Dermis microvascular lymphatic vessel endothelial cell (primary cell): ENCODE measurements around the gene ULBP2. TPM values are rescaled to one million over a fixed set of nuclear protein-coding genes. Genes with fewer than 3 reads are reported as not detected.
"Not testable (repeated sequence)": the region's sequence is repeated elsewhere in the genome, so short reads cannot be mapped to it uniquely, and the experiment has no call there.

Experiments
- DNase-seq, 2 donors: peaks; one replicate each; pipeline versions ENCODE4 v3.0.0 to v3.0.0-alpha.2; 2010; ENCODE audit warnings: low read depth in 2 of 2
- total RNA-seq: library from RNA; depleted of rRNA; stranded (reverse); fragments of >200 nt; gene quantifications from 2 replicates; pipeline ENCODE4 v1.2.1, GENCODE V29; 2014

ULBP2 gene
- total RNA-seq, 1 donor from 2014 or later, result 1.4 TPM

DNA sequence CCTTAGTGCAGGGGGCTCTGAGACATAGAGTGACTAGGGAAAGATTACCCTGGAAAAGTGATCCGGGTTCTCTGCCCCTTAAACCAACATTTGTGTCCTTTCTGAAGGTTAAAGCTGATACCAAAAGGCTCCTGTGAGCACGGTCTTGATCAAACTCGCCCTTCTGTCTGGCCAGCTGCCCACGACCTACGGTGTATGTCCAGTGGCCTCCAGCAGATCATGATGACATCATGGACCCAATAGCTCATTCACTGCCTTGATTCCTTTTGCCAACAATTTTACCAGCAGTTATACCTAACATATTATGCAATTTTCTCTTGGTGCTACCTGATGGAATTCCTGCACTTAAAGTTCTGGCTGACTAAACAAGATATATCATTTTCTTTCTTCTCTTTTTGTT is 6.8 kb downstream of the ULBP2 start:
- DNase-seq, result no peak

DNA sequence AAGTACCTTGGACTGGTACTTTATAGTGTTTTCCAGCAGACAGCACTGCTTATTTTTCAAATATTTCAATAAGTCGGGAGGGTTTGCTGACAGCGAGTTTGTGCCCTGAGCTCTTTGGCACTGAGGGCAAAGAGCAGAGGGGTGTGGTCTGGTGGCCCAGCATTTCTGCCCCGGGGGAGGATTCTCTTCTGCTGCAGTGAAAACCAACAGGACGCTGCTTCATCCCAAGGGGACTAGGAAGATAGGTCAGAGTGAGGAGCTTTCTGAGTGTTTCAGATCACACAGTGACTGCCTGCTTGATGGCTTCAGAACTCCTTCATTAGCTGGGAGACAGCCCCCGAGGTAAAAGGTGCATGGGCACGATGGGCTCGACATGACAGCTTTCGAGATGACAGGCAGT is 8.6 kb downstream of the ULBP2 start:
- DNase-seq, result no peak

DNA sequence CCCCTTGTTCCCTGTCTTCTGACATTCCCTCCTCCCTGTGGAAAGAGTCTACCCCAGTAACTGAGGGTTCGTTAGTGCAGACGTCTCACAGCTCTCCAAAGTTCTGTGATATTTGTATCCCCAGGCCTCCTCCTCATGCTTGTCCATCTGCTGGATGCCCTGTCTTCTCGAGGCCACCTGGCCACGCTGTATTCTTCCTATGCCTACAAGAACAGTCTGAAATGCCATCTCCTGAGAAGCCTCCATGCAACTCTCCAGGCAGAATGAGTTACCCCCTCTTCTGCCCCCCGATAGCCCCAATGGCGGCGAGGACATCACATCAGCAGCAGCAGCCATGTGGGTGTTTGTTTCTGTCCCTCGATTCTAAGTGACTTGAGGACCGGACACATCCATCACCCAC is 9.3 kb downstream of the ULBP2 start:
- no peak for DNase-seq

DNA sequence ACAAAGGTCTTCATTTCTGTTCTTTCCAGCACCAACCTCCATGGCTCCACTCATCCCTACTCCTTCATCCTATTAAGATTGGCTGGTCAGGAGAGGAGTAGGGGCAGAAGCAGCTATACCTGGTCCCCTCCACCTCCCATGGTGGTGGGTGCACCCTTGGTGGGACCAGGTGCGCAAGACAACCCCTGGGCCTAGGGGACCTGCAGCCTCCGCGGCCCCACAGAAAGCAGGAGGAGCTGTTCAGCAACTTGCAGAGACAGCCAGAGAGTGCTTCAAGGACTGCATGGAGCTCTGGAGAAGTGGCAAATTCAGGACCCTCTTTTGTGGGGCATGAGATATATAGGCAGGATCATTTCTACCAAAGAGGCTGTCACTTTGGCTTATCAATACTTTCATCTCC is 9.8 kb downstream of the ULBP2 start:
- no peak for DNase-seq

DNA sequence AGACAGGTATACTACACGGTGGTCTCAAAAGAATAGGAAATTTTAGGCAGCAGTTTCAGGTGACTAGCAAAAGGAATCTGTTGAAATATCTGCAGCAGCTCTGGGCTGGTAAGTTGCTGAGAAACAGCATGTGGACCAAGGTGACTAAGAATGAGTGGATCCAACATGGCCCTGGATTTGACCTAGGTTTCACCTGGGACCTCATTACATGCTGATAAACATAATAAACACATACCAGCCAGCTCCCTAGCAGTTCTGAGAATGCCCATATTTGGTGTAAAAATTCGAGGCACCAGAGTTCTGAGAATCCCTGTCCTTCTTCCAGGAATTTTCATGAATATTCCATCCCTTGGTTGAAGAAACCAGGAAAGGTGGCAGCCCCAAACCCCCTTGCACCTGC is 11.6 kb downstream of the ULBP2 start:
- DNase-seq, result not testable (repeated sequence)

DNA sequence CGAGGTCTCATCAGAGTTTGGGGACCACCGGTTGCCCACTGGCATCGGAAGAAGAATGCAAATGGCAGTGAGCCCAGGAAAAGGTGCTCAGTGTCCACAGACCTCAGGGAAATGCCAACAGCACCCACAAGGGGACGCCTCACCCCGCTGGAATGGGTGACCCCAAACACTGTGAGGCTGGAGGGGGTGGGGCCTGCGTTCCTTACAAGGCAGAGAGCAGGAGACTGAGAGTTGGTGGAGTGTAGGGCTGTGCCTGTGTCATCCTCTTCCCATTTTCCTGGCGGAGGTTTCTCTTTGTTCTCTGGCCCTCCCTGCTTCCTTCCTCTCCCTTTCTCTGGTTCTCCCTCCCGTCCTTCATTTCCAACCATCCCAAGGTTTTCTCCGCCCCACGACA is 12.1 kb downstream of the ULBP2 start:
- not testable (repeated sequence) for DNase-seq

- not testable (repeated sequence) for DNase-seq
These were observed 12.6 kb downstream of the ULBP2 start for GRCh38 chr6:149954328-149954983.

GRCh38 chr6:149954984-149955653 is 13.3 kb downstream of the ULBP2 start:
- not testable (repeated sequence) for DNase-seq

- DNase-seq, result not testable (repeated sequence)
These were observed 14.0 kb downstream of the ULBP2 start for GRCh38 chr6:149955654-149956317.

GRCh38 chr6:149958124-149958523 is 16.3 kb downstream of the ULBP2 start:
- peak in 1 of 2 donors; percentile 66 for DNase-seq

GRCh38 chr6:149959806-149960205 is 18.0 kb downstream of the ULBP2 start:
- not testable (repeated sequence) for DNase-seq

DNA sequence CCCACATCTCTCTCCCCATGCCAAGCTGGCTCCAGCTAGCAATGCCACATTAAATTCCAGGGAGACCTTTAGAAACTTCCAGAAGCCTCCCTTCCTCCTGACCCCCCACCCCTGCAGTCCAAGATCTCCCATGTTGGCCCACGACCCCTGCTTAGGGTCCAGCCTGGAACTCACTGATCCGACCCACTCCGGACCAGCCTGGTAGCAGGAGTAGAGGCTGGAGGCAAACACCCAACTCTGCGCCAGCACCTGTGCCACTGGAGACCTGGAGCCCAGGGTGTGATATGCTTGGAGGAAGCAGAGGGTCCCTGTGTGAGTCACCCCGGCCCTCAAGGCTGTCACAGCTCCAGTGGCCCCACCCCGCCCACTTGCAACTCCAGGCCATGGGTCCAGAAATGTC is 18.7 kb downstream of the ULBP2 start:
- DNase-seq, result no peak

DNA sequence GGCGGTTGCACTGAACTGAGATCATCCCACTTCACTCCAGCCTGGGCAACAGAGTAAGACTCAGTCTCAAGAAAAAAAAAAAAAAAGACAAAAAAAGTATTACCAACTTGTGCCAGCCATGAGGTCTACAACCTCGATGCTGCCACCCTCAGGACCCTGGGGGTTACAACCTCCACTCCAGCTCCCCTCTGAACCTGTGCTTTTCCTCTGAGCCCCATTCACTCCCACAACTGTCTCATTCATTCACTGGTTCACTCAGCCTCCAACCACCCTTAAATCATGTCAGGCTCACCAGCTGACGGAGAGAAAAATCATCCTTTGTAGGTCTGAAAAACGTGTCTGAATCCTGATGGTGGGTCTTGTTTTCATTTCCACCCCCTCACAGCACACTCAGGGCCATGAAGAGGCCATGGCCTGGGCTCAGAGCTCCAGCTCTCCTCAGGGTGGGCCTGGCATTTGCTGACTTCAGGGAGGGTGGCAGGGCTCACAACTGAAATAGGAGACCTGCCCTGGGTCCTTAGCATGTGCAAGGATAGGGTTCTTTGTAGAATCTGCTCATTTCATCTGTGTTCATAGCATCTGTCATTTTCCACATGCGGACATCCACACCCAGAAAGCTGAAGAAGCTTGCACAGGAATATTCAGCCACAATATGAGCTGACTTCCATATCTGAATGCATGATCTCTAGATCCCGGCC is 20.1 kb downstream of the ULBP2 start:
- peak in 1 of 2 donors; percentile 32 for DNase-seq

GRCh38 chr6:149962461-149963211 is 20.8 kb downstream of the ULBP2 start:
- DNase-seq, result no peak

DNA sequence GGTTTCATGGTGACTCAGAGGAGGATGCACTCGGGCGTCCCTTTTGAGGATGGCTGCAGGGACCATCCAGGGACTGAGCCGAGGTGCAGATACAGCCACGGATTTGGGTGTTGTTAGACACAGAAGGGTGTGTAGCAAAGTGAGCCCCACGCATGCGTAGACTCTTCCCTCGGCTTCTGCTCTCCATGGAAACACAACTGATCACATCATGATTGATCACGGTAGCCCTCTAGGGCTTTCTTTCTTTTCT is 21.3 kb downstream of the ULBP2 start:
- peak in 1 of 2 donors; percentile 13 for DNase-seq

DNA sequence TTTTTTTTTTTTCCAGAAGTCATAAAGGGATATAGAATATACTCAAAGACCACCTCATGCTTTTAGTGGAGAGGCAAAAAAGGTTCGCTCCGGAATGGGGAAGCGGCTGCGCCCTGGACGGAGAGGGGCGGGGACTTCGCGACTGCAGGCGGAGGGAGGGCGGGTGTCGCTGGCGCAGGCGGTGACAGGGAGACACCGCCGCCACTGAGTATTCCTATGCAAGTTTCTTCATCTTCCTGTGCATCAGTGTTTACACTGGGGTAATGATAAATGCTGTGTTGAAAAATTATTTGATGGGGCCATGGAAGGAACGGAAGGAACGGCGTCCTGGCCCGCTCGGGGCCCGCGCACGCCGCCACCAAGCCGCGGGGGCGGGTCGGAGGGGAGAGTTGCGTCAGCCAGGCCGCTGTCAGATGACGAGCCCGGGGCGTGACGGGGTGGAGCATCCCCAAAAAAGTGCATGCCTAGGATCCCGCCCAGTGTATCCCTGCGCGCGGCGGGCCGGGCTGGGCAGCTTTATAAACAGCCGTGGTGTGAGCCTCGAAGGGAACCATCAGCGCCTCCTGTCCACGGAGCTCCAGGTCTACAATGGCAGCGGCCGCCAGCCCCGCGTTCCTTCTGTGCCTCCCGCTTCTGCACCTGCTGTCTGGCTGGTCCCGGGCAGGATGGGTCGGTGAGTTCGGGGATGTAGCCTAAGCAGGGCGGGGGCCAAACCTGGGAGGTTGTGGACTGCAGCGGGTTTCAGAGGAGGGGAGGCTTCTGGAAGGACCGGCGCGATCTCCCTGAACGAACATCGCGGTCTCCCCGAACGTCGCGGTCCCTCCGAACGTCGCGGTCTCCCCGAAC is 21.9 kb downstream of the ULBP2 start, which contains the start of gene ULBP1:
Gene ULBP1 (plus strand): TSS at position 482 of the 846 bp plus-strand sequence. CDS start 107 bp downstream, at position 589.
- peak in 1 of 2 donors; percentile 62 for DNase-seq

DNA sequence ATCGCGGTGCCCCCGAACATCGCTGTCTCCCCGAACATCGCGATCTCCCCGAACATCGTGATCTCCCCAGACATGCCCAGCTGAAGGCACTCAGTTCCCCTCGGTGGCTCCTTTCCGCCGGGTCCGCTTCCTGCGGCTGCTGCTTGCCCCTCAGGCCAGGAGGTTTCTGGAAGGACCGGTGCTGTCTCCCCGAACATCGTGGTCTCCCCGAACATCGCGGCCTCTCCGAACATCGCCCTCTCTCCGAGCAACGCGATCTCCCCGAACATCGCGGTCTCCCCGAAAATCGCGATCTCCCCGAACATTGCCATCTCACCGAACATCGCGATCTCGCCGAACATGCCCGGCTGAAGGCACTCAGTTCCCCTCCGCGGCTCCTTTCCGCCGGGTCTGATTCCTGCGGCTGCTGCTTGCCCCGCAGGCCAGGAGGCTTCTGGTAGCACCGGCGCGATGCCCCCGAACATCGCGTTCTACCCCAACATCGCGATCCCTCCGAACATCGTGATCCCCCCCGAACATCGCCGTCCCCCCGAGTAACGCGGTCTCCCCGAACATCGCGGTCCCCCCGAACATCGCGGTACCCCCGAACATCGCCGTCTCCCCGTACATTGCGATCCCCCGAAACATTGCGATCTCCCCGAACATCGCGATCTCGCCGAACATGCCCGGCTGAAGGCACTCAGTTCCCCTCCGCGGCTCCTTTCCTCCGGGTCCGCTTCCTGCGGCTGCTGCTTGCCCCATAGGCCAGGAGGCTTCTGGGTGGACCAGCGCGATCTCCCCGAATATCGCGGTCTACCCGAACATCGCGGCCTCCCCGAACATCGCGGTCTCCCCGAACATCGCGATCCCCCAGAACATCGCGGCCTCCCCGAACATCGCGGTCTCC is 22.7 kb downstream of the ULBP2 start:
- DNase-seq, result no peak

DNA sequence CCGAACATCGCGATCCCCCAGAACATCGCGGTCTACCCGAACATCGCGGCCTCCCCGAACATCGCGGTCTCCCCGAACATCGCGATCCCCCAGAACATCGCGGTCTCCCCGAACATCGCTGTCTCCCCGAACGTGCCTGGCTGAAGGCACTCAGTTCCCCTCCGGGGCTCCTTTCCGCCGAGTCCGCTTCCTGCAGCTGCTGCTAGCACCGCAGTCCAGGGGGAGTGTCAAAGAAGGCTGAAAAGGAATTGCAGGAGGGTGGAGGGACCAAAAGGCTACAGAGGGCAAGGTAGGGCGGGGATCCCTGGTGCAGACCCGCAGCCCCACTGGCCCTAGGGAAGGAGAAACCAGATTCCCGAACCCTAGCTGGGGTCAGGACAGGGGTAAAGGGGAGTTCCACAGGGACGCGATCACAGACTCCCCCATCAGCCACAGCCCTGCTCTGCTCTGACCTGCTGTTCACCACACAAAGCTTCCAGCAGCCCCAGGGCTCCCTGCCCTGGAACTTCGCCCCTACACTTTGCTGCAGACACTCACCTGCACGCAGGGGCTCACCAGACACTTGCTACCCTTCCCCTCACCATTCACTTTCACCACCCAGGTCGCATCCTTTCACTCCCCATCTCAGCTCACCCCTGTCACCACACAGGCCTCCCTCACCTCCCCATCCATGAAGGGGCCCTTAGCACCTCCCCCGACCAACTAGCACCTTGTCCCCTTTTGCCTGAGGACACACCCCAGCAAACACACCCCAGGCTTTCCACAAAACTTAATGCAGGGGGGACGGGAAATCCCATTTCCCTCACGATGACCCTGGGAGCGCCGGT is 23.6 kb downstream of the ULBP2 start:
- DNase-seq, result no peak

DNA sequence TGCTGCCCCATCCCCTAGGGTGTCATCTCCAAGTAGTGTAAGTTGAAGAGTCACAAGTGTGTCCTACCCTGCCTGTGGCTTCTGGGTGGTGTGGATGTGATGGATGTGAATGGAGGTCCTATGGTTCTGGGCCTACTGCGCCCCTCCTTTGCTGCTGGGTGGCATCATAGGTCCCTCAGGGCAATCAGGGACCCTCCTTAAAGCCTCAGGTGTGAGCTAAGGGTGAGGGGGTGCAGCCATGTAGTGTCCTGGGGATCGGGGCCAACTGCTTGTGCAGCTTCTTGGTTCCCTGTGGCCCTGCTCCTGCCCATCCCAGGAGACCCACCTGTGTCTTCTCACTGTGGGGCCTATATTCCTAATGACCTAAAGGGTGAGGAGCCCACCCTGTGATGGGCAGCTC is 24.5 kb downstream of the ULBP2 start:
- DNase-seq, result not testable (repeated sequence)
